ENCODE results near the gene ZC3H18. TPM values are rescaled to one million over a fixed set of nuclear protein-coding genes. Genes with fewer than 3 reads are reported as not detected.
A peak's percentile ranks its signal among the peaks of the same experiment; 100 is the strongest.

ZC3H18 gene
- total RNA-seq, 6 experiments from 2014 or later: 8.7 to 22.8 (median 16.4) TPM

DNA sequence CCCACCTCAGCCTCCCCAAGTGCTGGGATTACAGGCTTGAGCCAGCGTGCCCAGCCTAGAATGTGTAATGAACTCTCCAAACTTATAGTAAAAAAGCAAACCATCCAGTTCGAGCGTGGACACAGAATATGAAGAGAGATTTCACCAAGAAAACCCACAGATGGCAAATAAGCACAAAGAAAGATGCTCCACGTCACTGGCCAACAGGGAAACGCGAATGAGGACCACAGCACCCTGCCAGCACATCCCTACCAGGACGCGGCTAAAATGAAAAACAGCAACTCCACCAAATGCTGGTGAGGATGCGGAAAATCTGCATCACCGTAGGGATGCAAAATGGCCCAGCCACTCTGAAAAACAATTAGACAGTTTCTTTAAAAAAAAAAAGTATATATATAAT lies 91.3 kb downstream of the ZC3H18 start:
- no peak for TF ChIP-seq POLR2A (IDR thresholded peaks at IDR 0.05)
- TF ChIP-seq, protein P1, sequence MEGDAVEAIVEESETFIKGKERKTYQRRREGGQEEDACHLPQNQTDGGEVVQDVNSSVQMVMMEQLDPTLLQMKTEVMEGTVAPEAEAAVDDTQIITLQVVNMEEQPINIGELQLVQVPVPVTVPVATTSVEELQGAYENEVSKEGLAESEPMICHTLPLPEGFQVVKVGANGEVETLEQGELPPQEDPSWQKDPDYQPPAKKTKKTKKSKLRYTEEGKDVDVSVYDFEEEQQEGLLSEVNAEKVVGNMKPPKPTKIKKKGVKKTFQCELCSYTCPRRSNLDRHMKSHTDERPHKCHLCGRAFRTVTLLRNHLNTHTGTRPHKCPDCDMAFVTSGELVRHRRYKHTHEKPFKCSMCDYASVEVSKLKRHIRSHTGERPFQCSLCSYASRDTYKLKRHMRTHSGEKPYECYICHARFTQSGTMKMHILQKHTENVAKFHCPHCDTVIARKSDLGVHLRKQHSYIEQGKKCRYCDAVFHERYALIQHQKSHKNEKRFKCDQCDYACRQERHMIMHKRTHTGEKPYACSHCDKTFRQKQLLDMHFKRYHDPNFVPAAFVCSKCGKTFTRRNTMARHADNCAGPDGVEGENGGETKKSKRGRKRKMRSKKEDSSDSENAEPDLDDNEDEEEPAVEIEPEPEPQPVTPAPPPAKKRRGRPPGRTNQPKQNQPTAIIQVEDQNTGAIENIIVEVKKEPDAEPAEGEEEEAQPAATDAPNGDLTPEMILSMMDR (IDR thresholded peaks at IDR 0.05): no peak
- Histone ChIP-seq H3K36me3 (peaks cover 0 to 6% (median 0%) of the 10 kb centered on the region in 4 donors), H3K4me3 (no peak overlapping the region), H3K27me3 (no peaks in the 10 kb centered on the region), H3K27ac (no peak overlapping the region), H3K4me1 (peaks cover 0 to 26% (median 8%) of the 10 kb centered on the region in 4 donors), H3K9me3 (no peaks in the 10 kb centered on the region)
- ATAC-seq: no peak
- DNase-seq: no peak
- WGBS (ENCODE audit: insufficient coverage, low coverage, low lambda C conversion rate, missing lambda C conversion rate): 61% methylated on average over 8 of the region's 10 CpGs
- intact Hi-C loops (cut with DNase I): no loop called here

DNA sequence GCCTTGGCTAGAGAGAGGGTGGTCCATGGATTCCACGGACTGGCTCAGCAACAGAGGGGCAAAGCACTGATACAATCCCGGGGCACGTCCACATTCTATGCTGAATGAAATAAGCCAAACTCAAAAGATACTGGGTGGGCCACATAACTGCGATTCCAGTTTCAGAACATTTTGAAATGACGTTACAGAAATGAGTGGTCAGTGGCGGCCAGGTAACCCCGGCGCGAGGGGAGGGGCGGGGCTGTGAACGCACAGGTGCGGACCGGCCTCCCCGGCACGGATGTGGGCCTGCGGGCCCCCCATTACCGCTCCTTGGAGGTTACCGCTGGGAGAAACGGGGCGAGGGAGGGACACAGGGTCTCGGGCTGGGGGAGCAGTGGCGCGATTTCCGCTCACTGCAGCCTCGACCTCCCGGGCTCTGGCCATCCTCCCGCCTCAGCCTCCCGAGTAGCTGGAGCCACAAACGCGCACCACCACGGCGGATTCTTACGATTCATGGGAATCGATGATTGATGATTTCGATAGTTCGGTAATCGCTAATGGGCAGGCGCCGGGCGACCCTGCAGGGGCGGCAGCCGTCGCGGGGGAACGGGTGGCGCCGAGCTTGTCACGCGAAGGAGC lies 92.1 kb downstream of the ZC3H18 start:
- DNase-seq: peak in 1 of 3 donors; percentile 57
- no peak for TF ChIP-seq POLR2A (IDR thresholded peaks at IDR 0.05)
- TF ChIP-seq, protein P1 (IDR thresholded peaks at IDR 0.05): no peak
- no peak for ATAC-seq
- Histone ChIP-seq H3K27me3 (no peaks in the 10 kb centered on the region), H3K4me3 (peak overlapping the region; percentile 94 to 97 (median 94)), H3K27ac (peak overlapping the region; percentile 86 to 89 (median 88)), H3K9me3 (no peaks in the 10 kb centered on the region), H3K36me3 (peaks cover 0 to 6% (median 0%) of the 10 kb centered on the region in 4 donors), H3K4me1 (peaks cover 0 to 26% (median 8%) of the 10 kb centered on the region in 4 donors)
- intact Hi-C loops (cut with DNase I): no loop called here
- under 1% methylated on average over 31 of the region's 49 CpGs for WGBS (ENCODE audit: insufficient coverage, low coverage, low lambda C conversion rate, missing lambda C conversion rate)

DNA sequence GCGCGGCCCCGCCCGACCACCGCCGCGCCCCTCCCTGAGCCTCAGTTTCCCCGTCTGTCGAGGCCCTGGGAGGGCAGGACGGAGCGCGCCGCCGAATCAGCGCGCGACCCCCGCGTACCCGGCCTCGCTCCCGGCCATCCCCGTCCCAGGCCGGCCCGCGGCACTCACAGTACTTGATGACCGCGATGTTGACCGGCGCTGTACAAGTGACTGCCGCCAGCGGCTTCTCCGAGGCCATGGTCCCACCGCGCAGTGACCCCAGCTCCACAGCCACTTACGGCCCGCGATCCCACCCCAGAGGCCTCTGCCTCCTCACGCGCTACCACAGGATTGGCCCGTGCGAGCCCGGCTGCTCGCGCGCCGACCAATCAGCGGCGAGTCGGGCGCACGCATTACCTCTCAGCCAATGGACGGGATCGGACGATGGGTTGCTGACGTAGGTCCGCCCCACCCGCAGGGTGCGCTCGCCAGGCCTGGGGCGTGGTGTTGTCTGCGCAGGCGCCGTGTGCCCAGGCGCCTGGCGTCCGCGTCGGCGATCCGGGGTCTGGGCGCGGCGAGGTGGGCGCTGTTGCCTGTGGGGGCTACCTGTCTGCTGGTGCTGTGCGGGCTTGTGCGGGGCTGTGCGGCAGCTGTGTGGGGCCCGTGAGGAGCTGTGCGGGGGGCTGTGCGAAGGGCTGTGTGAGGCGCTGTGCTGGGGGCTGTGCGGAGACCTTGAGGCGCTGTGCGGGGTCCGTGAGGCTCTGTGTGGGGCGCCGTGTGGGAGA lies 92.8 kb downstream of the ZC3H18 start, which contains the start of gene MVD:
Gene MVD, minus strand, starts transcription at position 249 of the 764 bp plus-strand sequence. Its CDS starts 11 bp downstream, at position 238.
- under 1% methylated on average over 35 of the region's 88 CpGs for WGBS (ENCODE audit: insufficient coverage, low coverage, low lambda C conversion rate, missing lambda C conversion rate)
- Histone ChIP-seq H3K27me3 (no peaks in the 10 kb centered on the region), H3K4me3 (peak within 1 kb of the TSS; percentile 94 to 97 (median 94)), H3K9me3 (no peaks in the 10 kb centered on the region), H3K27ac (peak within 1 kb of the TSS; percentile 86 to 89 (median 88)), H3K4me1 (peaks cover 0 to 26% (median 8%) of the 10 kb centered on the region in 4 donors), H3K36me3 (peaks cover 0 to 3% (median 0%) of the 10 kb centered on the region in 4 donors)
- intact Hi-C loops (cut with DNase I): no loop called here
- ATAC-seq (peak; percentile 89 to 96 (median 94)), DNase-seq (peak; percentile 98 to 99 (median 98))
- TF ChIP-seq, protein P1 (IDR thresholded peaks at IDR 0.05): peak in 1 of 4 donors; percentile 11
- TF ChIP-seq POLR2A (IDR thresholded peaks at IDR 0.05): peak; percentile 90

DNA sequence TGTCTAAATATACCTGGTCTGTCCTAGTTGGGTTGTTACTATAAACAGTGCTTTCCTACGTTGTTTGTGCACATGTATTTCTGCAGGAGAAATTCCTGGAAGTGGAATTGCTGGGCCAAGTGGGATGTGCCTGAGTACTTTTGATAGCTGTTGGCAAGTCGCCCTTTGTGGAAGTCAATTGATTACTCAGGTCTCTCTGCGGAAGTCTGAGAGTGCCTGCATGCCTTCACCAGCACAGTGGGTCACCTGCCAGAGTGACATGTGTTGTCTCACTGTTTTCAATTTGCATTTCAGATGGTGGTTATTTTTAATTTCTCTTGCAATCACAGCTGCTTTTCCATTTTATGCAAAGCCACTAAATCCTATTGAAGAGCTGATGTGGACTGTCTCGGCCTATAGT lies 94.9 kb downstream of the ZC3H18 start:
- no peak for TF ChIP-seq POLR2A (IDR thresholded peaks at IDR 0.05)
- peak overlapping the region in 2 of 3 donors; percentile 66 to 89 for H3K27ac ChIP-seq
- no peaks in the 10 kb centered on the region for H3K27me3 ChIP-seq
- H3K9me3 ChIP-seq: no peaks in the 10 kb centered on the region
- H3K36me3 ChIP-seq: no peaks in the 10 kb centered on the region
- ATAC-seq: peak; percentile 48 to 66 (median 61)
- no peak overlapping the region for H3K4me3 ChIP-seq
- intact Hi-C loops (cut with DNase I): no loop called here
- H3K4me1 ChIP-seq: peaks cover 0 to 26% (median 8%) of the 10 kb centered on the region in 4 donors
- whole genome bisulfite sequencing (ENCODE audit: insufficient coverage, low coverage, low lambda C conversion rate, missing lambda C conversion rate): 44% methylated on average over 2 of the region's 4 CpGs
- DNase-seq: peak in 2 of 3 donors; percentile 65 to 82

All from right lobe of liver (tissue), 6 donors.